ENCODE data around the gene TMPO. TPM values are rescaled to one million over a fixed set of nuclear protein-coding genes. Genes with fewer than 3 reads are reported as not detected.

The TMPO gene
- total RNA-seq, 1 experiment from 2014 or later, result 176 TPM

GRCh38 chr12:98489176-98489575 lies 26.2 kb upstream of the TMPO start:
- DNase-seq (ENCODE audit: low spot score), result no peak
- Mint-ChIP-seq H3K9me3 (no peaks in the 10 kb centered on the region), H3K4me1 (peaks cover 70% of the 10 kb centered on the region), H3K27me3 (ENCODE audit: low read depth) (no peaks in the 10 kb centered on the region), H3K4me3 (no peak overlapping the region), H3K36me3 (no peaks in the 10 kb centered on the region), H3K27ac (peak overlapping the region; percentile 72)
- no peak for ATAC-seq
- POLR2A ChIA-PET, result interaction anchor here (4.9 kb wide), 1 partner anchor 26 kb away, joined by 23 read pairs; the partner anchor contains the start of gene TMPO
- CTCF ChIA-PET, result interaction anchor here (1.0 kb wide), 1 partner anchor 65 kb away, joined by 4 read pairs; no protein-coding TSS in a partner anchor
- TF ChIP-seq CBFB (CRISPR knock-in tag; IDR thresholded peaks at IDR 0.05; ENCODE audit: low read depth), result no peak
- TF ChIP-seq NR3C1 (CRISPR knock-in tag; conservative IDR thresholded peaks at IDR 0.05; ENCODE audit: low read depth), result no peak
- no peak for TF ChIP-seq KAT7 (CRISPR knock-in tag; IDR thresholded peaks at IDR 0.05; ENCODE audit: borderline replicate concordance)
- no peak for TF ChIP-seq SMAD3 (CRISPR knock-in tag; IDR thresholded peaks at IDR 0.05; ENCODE audit: borderline replicate concordance)
- no peak for TF ChIP-seq RORB (CRISPR knock-in tag; IDR thresholded peaks at IDR 0.05)
- TF ChIP-seq ZNF219 (CRISPR knock-in tag; IDR thresholded peaks at IDR 0.05; ENCODE audit: borderline replicate concordance), result no peak
- TF ChIP-seq, protein P1, sequence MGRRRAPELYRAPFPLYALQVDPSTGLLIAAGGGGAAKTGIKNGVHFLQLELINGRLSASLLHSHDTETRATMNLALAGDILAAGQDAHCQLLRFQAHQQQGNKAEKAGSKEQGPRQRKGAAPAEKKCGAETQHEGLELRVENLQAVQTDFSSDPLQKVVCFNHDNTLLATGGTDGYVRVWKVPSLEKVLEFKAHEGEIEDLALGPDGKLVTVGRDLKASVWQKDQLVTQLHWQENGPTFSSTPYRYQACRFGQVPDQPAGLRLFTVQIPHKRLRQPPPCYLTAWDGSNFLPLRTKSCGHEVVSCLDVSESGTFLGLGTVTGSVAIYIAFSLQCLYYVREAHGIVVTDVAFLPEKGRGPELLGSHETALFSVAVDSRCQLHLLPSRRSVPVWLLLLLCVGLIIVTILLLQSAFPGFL (CRISPR knock-in tag; IDR thresholded peaks at IDR 0.05; ENCODE audit: borderline replicate concordance), result no peak
- no peak for TF ChIP-seq IRF2 (CRISPR knock-in tag; IDR thresholded peaks at IDR 0.05; ENCODE audit: borderline replicate concordance, low read depth)
- no peak for TF ChIP-seq HMGXB4 (CRISPR knock-in tag; IDR thresholded peaks at IDR 0.05)
- TF ChIP-seq TCF7 (CRISPR knock-in tag; IDR thresholded peaks at IDR 0.05; ENCODE audit: low read depth), result no peak
- no peak for TF ChIP-seq SOX15 (CRISPR knock-in tag; IDR thresholded peaks at IDR 0.05)

- H3K4me3 Mint-ChIP-seq, result peak overlapping the region; percentile 29
- H3K27ac Mint-ChIP-seq, result peak overlapping the region; percentile 98
- POLR2A ChIA-PET, result interaction anchor here (0.6 to 4.9 kb wide), 5 partner anchors 12 to 102 kb away, joined by 3 to 23 read pairs (median 4); partner anchors contain the start of genes SLC25A3 and TMPO
- H3K27me3 Mint-ChIP-seq (ENCODE audit: low read depth), result no peaks in the 10 kb centered on the region
- no peaks in the 10 kb centered on the region for H3K9me3 Mint-ChIP-seq
- H3K4me1 Mint-ChIP-seq, result peaks cover 60% of the 10 kb centered on the region
- ATAC-seq, result peak; percentile 86
- CTCF ChIA-PET, result interaction anchor here (0.6 to 4.2 kb wide), 14 partner anchors 10 to 935 kb away, joined by 3 to 23 read pairs (median 3); partner anchors contain the start of gene TMPO
- no peaks in the 10 kb centered on the region for H3K36me3 Mint-ChIP-seq
- peak; percentile 94 for DNase-seq (ENCODE audit: low spot score)
- TF ChIP-seq, protein P2, sequence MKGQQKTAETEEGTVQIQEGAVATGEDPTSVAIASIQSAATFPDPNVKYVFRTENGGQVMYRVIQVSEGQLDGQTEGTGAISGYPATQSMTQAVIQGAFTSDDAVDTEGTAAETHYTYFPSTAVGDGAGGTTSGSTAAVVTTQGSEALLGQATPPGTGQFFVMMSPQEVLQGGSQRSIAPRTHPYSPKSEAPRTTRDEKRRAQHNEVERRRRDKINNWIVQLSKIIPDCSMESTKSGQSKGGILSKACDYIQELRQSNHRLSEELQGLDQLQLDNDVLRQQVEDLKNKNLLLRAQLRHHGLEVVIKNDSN (CRISPR knock-in tag; IDR thresholded peaks at IDR 0.05), result no peak
- TF ChIP-seq FOXK1 (CRISPR knock-in tag; IDR thresholded peaks at IDR 0.05) (0 out of 2 replicates have a peak, but pooled peaks have one; percentile 33), ZNF396 (CRISPR knock-in tag; IDR thresholded peaks at IDR 0.05; ENCODE audit: borderline replicate concordance) (no peak), AR (CRISPR knock-in tag; IDR thresholded peaks at IDR 0.05) (no peak), ZNF281 (CRISPR knock-in tag; IDR thresholded peaks at IDR 0.05) (no peak), SOX15 (CRISPR knock-in tag; IDR thresholded peaks at IDR 0.05) (no peak)
- TF ChIP-seq, protein P3, sequence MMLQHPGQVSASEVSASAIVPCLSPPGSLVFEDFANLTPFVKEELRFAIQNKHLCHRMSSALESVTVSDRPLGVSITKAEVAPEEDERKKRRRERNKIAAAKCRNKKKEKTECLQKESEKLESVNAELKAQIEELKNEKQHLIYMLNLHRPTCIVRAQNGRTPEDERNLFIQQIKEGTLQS (CRISPR knock-in tag; conservative IDR thresholded peaks at IDR 0.05), result no peak
- TF ChIP-seq, protein P4, sequence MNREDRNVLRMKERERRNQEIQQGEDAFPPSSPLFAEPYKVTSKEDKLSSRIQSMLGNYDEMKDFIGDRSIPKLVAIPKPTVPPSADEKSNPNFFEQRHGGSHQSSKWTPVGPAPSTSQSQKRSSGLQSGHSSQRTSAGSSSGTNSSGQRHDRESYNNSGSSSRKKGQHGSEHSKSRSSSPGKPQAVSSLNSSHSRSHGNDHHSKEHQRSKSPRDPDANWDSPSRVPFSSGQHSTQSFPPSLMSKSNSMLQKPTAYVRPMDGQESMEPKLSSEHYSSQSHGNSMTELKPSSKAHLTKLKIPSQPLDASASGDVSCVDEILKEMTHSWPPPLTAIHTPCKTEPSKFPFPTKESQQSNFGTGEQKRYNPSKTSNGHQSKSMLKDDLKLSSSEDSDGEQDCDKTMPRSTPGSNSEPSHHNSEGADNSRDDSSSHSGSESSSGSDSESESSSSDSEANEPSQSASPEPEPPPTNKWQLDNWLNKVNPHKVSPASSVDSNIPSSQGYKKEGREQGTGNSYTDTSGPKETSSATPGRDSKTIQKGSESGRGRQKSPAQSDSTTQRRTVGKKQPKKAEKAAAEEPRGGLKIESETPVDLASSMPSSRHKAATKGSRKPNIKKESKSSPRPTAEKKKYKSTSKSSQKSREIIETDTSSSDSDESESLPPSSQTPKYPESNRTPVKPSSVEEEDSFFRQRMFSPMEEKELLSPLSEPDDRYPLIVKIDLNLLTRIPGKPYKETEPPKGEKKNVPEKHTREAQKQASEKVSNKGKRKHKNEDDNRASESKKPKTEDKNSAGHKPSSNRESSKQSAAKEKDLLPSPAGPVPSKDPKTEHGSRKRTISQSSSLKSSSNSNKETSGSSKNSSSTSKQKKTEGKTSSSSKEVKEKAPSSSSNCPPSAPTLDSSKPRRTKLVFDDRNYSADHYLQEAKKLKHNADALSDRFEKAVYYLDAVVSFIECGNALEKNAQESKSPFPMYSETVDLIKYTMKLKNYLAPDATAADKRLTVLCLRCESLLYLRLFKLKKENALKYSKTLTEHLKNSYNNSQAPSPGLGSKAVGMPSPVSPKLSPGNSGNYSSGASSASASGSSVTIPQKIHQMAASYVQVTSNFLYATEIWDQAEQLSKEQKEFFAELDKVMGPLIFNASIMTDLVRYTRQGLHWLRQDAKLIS (CRISPR knock-in tag; IDR thresholded peaks at IDR 0.05; ENCODE audit: borderline replicate concordance), result no peak
Measured at GRCh38 chr12:98490501-98491453, 24.6 kb upstream of the TMPO start.

Measured in WTC11 (cell line).